ENCODE measurements around the gene ATL1.
A peak's percentile ranks its signal among the peaks of the same experiment; 100 is the strongest.

The ATL1 gene

DNA sequence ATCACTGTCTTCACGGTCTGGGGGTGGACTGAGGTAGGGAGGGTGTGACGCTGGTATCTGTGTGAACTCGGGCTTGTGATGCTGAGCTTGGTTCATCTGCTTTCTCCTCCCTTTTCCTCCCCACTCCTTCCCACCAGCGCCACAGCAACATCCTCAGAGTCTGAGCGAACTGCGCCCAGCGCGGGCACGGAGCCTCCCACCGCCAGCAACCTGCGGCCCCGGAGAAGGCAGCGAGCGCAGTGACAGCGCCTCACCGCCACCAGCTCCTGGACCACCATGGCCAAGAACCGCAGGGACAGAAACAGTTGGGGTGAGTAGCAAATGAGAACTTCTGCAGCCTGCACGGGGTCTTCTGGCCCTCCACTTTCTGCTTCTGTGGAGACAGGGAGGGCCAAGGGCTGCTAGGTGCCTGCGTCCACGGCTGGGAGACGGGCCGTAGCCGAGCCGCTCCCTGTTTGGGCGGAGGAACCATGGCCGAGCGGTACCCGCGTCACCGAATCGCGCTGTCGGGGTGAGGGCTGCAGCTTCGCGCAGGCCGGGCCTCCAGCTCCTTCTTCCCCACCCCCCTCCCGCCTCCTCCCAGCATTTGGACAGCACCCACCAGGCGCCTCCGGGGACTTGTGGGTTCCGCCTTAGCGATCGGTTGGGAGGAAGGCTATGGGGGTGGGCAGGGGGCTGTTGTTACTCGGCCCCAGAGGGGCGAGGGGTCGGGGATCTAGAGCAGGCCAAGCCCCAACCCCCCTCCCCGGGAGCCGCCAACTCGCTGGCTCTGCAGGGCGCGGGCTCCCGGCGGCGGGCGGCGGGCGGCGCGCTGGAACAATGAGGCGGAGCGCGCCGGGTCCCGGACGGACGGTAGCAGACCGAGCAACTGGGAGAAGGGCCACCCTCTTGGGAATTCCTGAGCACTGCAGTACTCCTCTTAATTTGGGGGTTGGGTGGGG, at the start of gene ATL1:
Gene ATL1, plus strand, starts transcription at position 156 of the 941 bp plus-strand sequence. Its CDS starts 121 bp downstream, at position 277.
- DNase-seq = peak; percentile 39 to 48

DNA sequence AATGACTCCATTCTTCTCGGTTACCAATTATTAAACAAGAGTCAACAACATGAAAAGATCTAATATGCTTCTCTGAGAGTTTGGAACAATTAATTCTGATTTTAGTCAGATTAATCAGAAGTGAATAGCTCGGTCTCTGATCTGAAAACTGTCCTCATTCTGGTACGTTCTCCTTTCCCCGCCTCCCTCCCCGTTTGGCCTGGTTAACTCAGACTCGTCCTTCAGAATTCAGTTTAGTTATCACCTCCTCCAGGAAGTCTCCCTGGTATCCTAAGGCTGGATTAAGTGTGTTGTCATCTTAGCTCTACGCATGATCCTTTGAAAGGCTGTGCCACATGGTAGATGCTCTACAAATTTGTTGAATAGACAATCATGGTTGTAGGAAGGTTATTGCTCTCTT, 49.8 kb upstream of the ATL1 start:
- no peak for DNase-seq

DNA sequence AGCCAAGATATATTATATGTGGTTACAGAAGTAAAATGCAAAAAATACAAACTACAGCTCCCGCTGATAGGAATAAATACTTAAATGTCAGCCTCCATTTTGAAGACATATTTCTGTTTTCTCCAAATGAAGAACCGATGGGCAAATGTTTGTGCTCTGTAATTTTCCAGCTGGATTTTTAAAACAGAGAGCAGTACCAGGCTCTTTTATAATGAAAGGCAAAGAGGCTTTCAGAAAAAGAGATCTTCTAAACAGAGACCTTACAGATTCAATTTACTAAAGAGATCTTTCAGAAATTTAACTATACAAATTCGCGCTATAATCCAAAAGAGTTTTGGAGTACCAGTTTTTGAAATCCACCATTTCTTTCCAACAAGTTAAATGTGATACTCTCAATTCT, 47.5 kb upstream of the ATL1 start:
- no peak for DNase-seq

DNA sequence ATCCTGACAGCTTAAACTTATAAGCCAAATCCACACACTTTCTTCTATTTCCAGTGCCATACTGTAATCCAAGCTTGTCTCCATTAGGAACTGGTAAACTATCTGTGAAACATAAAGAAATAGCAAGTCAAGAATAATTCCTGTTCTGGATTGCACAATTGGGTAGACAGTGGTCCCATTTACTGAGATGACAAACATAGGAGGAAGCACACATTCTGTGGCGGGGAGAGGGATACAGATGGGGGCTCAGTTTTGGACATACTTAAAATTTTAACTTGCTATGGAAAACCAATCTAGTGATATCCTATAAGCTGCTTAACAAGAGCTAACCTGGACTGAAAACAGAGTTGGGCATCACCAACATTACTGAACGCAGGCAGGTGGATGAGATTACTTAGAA, 43.9 kb upstream of the ATL1 start:
- no peak for DNase-seq

DNA sequence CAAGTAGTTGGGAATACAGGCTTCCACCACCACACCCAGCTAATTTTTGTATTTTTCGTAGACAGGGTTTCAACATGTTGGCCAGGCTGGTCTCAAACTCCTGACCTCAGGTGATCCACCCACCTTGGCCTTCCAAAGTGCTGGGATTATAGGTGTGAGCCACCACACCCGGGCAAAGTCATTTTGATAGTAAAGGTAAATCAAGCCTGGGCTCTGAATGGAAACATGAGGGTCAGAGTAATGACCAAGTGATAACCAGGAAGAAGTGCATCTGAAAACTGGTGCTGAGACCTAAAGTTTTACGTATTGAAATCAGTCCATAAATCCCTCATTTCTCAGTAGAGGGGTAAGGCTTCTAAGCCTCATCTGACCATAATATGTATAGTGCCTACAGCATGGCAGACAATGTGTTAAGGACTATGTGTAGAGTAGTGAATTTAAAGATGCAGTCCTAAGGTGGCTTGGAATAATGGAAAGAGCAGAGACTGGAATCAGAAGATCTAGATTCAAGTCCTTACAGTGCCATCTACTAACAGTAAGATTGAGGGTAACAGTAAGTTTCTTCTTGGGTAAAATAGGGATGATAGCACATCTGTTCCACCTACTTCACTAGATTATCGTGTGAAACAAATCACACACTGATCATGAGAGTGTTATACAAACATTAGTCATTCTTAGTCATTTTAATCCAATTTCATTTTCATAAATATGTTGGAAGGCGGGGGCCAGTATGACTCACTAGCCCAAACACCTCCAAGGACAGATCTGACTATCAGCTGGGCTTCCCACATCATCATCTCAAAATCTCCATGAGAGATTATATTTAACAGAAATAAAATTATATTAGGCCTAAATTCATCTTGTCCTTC, 38.8 kb upstream of the ATL1 start:
- DNase-seq = peak in 1 of 2 donors; percentile 34

DNA sequence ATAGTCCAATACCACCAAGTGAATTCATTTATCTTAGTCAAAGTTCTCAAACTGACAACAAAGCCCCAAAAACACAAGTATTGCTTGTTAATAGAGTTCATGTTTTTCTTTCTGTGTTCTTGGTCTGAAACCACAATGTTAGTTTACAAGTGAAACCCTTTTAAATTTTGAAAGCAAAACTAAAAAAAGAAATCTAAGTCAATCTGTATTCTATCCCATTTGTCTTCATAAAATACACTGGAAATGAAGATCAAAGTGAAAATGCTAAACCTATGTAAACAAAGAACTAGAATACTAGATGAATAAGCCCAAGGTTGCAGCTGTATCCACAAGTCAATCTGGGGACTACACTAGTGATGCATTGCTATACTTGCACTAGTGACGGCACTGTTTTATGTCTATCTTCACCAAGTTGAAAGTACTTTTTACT, 38.0 kb upstream of the ATL1 start:
- DNase-seq = no peak

DNA sequence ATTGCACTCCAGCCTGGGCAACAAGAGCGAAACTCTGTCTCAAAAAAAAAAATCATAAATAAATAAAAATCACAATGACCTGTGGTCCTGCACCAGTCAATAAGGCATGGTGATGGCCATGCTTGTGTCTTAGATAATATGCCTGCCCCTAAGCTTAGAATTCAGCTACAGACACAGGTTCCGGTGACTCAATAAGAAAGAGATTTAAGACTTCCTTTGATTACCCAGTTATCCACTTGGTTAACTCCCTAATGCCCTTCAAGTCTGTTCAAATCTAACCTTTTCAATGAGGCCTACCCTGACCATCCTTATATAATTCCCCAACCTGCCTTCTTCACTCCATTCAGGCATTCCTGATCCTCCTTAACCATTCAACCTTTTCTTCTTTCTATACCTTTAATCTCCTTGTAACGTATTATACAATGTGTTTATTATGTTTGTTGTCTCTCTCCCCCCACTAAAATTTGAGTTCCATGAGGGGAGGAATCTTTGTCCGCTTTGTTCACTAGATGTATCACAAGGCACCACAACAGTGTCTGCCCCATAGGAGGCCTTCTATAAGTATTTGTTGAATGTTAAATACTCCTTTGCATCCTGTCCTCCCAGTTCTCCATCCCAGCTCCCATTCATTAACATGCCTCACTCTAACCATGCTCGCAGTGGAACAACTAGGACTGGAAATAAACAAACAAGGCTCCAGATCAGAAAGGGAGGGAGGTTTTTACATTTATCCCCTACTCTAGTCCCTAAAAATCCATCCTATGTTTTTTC, 36.5 kb upstream of the ATL1 start:
- no peak for DNase-seq

DNA sequence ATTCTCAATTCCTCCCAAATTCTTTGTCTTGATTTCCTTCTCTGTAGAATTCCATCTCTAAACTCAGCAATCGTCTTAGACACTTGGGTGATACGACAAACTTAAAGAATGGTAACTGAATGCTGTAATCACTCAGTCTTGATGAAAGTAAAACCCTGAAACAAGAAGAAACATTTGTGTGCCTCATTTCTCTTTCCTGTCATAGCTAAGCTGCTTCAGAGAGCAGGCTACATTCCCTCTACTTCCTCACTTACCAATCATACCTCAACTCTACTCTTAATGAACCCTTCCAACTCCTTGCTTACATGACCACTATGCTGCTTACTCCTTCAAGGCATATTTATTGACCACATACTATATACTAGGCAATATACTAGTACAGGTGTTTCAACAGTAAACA, 35.9 kb upstream of the ATL1 start:
- DNase-seq = no peak

DNA sequence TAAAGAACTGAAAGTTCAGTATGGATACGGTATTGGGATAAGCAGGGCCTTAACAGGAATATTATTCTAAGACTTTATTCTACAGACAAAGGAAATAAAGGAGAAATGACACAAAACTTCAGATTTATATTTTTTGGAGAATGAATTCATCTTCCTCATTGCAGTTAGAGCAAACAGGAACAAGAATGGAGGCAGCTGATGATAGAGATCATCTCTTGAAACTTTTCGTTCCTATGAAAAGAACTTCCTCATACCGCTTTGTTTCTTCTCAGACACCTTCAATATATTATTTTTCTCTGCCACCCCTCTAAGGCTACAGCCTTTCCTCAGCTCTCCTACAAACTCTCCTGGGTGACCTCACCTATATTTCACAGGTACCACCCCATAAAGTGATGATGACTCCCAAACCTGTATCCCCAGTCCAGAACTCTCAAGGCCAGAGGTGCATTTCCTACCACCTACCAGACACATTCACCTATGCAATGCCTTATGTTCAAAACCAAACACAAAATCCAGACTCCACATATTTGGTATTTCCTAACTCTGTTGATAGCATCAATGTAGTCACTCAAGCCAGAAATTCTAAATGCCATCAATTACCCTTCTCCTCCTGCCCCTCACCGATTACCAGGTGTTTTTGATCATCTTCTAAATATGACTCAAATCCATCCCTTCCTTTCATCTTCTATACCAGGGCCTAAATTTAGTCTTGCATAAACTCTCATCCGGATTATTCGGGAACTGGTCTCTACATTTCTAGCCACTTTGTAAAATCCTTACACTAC, 35.0 kb upstream of the ATL1 start:
- DNase-seq = peak in 1 of 2 donors; percentile 42

DNA sequence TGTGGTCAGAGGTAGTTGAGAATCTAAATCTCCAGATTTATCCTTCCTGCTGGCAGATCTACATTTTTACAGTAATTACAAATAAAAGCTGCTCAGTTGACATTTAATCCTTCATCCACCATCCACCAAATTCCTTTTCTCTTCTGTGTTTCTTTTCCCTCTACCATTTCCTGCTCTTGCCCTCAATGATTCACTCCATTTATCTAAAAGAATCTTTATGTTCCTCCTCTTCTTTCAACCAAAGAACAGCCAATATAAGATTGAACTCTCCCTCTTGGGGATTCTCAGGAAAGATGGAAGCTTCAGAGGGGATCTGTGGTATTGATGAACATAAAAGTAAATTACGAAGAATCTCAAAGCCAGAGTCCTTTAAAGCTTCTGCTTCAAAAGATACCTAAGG, 31.9 kb upstream of the ATL1 start:
- no peak for DNase-seq

DNA sequence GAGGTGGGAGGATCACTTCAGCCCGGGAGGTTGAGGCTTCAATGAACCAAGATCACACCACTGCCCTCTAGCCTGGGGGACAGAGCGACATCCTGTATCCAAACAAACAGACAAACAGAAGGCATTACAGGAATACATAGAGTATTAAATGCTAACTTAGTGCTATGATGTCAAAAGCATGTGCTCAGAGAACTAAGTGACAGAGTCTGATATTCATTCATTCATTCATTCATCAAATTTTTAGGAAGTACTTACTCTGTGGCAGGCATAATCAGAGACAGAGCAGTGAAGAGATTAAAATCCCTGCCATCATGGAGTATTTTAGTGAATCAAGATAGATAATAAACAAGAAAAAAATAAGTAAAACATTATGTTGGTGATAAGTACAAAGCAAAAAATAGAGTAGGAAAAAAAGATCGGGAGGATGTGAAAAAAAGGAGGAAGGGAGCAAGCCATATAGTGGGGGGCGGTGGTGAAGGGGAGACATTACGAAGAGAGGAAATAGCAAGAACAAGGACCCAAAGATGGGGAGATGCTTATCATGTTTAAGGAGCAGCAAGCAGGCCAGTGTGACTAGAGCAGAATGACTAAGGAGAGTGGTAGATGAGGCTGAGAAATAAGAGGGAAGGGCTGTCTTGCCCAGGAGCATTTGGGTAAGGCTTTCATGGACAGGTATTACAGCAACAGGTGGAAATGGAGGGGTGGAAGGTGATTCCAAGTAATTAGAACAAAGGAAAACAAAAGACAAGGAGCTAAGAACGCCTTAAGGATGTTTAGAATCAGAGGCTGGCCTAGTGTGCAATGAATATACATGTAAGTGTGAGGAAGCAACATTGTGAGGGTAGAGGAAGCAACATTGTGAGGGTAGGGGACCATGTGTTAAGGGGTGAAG, 30.4 kb upstream of the ATL1 start:
- peak in 1 of 2 donors; percentile 67 for DNase-seq

DNA sequence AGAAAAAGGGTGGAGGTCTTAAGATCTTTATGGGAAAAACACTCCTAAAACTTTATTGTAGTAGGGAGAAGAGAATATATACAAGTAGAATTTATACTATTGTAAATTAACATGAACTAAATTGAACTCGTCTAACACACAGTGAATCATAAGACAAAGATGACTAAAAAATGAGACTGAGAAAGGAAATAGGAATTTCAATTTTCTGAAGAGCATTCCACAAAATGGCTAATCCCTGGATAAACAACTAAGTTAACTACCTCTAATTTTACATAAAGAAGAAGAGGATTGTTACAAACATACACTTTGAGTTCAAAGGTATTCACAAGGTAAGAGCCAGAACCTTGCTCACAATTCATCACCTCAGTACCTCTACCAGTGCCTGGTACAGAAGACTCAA, 29.6 kb upstream of the ATL1 start:
- DNase-seq = no peak

DNA sequence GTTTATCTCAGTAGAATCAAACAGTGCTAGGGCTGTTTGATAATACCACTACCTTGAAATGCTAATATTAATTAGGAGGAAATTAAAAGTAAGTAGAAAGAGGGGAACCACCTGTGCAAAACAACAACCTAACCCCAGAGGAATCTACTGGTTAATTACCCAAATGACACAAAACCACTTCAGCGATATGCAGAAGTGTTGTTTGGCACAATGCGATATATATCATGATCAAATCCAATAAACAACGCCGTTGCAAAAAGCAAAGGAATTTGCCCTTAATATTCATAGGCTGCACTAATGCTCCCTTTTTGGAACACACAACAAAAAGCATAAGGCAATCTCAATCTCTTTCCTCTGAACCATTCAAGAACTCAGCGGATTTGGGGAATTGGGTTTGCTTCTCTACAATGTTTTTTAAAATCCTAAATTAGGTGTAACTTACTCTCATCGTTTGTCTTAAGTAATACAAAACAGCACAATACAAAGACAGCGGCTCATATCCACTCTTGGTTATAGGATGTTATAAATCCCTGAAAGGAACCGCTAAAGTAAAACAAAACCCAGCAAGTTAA, 29.1 kb upstream of the ATL1 start:
- DNase-seq = no peak

DNA sequence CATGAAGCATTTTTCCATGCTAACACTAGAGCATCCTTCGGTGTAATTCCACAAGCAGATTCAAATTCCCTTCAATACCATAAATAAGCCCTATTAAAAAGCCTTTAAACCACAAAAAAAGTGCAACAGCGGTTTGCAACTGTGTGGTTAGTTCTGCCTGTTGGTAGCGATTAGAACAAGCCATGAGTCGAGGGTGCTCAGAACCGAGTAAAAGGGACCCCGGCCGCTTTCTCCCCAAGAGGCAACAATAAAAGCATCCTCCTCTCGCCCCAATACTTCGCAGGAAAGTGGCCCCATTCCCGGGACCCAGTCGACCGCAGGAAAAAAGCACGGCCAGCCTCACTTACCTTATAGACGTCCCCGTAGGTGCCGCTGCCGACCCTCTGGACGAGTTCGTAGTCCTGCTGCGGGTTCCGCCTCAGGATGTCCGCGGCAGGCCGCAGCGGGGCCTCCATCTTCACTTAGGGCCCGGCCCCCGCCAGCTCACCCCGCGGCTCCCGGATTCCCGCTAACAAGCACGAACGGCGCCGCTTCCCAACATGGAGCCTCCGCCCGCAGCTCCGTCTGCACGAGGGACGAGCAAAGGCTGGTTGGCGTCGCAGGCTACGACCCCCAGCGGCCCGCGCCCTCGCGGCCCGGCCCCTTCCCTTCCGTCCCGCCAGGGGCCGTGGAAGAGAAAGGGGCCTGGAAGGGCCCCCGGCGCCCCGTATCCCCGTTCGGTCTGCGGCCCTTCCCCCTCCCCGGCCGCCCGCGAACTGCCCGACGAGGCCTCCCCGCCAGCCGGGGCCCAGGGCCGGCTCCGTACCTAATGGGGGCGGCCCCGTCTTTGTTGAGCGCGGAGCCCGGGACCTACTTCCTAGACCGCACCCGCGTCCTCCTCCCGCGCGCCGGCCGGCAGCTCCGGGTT, 28.1 kb upstream of the ATL1 start:
- peak in 1 of 2 donors; percentile 31 for DNase-seq

DNA sequence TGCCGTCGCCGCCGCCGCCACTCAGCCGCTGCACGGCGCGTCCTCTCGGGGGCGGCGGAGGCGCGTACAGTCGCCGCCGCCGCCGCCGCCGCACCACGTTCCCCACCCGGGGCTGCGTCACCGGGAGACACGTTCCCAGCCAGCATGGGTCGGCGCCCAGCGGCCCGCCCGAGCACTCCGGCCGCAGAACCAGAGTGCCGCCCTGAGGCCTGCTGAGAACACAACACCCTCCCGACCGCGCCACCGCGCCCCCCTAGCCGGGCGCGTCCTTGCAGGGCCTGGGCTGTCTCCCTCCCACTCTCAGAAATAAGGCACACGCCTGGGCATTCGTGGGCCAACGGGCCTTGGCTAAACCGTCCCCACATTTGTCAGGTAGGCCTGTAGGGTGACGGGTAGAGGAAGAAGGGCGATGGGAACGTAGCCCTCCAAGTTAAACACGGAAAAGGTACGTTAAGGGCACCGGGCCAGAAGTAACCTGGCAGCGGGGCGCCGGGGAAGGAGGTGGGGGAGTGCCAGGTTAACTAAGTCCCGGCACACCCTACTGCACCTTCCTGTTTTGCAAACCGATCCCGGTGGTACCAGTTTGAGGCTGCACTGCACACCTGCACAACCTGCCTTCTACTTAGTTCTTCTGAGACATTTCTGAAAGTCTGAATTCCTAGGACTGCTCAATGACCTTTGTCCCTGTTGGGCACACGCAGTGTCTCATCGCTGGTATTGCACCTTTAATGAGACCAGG, 27.3 kb upstream of the ATL1 start, which contains the start of gene MAP4K5:
Gene MAP4K5, minus strand, starts transcription at position 68 of the 739 bp plus-strand sequence. CDS start 520 bp downstream, outside the sequence.
- DNase-seq = peak; percentile 53 to 87

DNA sequence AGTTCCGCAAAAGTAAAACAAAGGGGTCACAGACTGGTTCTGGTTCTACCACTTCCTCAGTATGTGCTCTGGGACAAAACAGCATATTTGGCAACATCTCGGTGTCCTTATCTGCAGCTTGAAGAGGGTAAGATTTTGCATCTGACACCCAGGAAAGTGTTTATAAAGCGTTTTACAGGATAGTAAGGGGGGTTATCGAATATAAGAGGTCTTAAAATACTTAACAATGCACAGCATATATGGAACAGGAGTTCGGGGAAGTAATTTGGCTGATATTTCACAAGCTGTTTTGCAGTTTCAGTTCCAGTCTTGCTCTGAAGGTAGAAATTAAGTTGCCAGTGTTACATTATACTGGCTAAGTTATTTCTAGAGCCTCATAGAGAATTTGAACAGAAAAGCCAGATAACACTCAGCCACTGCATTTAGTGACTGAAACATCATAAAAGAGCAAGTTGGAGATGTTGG, 26.7 kb upstream of the ATL1 start:
- DNase-seq = no peak

DNA sequence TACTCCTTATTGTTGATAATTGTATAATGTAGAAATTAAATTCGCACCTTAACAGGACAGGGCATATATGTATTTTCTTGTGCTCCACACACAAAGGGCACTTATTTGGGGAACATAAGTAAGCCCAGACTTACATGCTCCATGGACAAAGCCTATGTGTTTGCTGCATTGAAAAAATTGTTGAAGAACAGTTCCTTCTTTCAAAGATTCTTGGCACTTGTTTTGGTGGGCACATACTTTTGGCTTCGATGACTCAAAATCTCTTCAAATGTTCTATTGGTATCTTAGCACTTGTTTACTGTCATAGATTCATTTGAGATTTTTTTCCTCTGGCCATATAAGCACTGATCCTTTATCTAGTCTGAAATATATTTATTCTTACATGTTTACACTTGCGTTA, 26.1 kb upstream of the ATL1 start:
- DNase-seq = peak in 1 of 2 donors; percentile 55

DNA sequence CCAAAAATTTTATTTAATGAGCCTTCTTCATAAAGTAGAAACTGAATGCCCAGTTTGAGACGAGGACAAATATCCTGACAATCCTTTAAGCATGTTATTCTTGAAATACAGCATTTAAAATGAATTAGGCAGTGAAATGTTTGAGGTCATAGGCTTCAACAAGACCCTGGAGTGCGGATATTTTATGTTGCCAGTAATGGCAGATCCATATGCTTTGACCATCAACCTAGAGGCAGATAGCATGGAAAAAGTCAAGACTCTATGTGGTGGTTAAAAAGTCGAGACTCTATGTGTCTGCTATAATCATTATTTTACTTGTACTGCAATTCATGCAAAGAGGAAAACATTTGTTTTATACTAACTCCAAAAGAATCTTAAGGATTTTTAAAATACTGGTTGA, 25.5 kb upstream of the ATL1 start:
- no peak for DNase-seq

All from bone marrow (tissue), 2 donors.